Natural killer cell (primary cell): ENCODE measurements around the gene IFITM2. TPM values are rescaled to one million over a fixed set of nuclear protein-coding genes. Genes with fewer than 3 reads are reported as not detected.

Source experiments
- ATAC-seq, 3 donors: fragments of 150-1000 bp in 2 of 3; fragments of 200-7000 bp in 1 of 3; cut with Tn5 transposase; 1 replicate in 1 of 3; 2 replicates in 2 of 3; pipeline ENCODE4 v1.10.0; 2021; ENCODE audit warnings: mild to moderate bottlenecking in 2 of 3, moderate library complexity in 2 of 3
- DNase-seq, 2 donors: peaks; one replicate each; pipeline versions ENCODE4 v3.0.0 to v3.0.0-alpha.2; 2013 to 2021; ENCODE audit warnings: mixed read lengths in 1 of 2
- H3K27ac ChIP-seq: one replicate; pipeline ENCODE4 v1.5.1; 2013; ENCODE audit warnings: mild to moderate bottlenecking, low read length
- H3K27me3 ChIP-seq: one replicate; pipeline ENCODE4 v1.6.1; 2013; ENCODE audit warnings: low read length; ENCODE audit not compliant: control insufficient read depth, insufficient read depth
- H3K36me3 ChIP-seq: one replicate; pipeline ENCODE4 v1.6.1; 2013; ENCODE audit warnings: low read length; ENCODE audit not compliant: control insufficient read depth, insufficient read depth
- H3K4me1 ChIP-seq: one replicate; pipeline ENCODE4 v1.6.1; 2013; ENCODE audit warnings: low read length; ENCODE audit not compliant: control insufficient read depth, insufficient read depth
- H3K4me3 ChIP-seq: one replicate; pipeline ENCODE4 v1.5.1; 2013; ENCODE audit warnings: low read length
- H3K9me3 ChIP-seq: one replicate; pipeline ENCODE4 v1.6.1; 2013; ENCODE audit warnings: low read length; ENCODE audit not compliant: control insufficient read depth, insufficient read depth
- H3K27ac Mint-ChIP-seq, 2 donors: one replicate each; pipeline ENCODE4 v1.8.0; 2022; ENCODE audit warnings: mild to moderate bottlenecking in 2 of 2, mixed read lengths in 2 of 2, moderate library complexity in 1 of 2
- H3K27me3 Mint-ChIP-seq, 2 donors: one replicate each; pipeline ENCODE4 v1.8.0; 2022; ENCODE audit warnings: low read depth in 2 of 2, mixed read lengths in 2 of 2
- H3K36me3 Mint-ChIP-seq: one replicate; pipeline ENCODE4 v1.8.0; 2022; ENCODE audit warnings: mixed read lengths
- H3K4me1 Mint-ChIP-seq, 2 donors: one replicate each; pipeline ENCODE4 v1.8.0; 2022; ENCODE audit warnings: mixed read lengths in 2 of 2
- H3K4me3 Mint-ChIP-seq: one replicate; pipeline ENCODE4 v1.8.0; 2022; ENCODE audit warnings: mild to moderate bottlenecking, moderate library complexity, mixed read lengths
- H3K9me3 Mint-ChIP-seq, 2 donors: one replicate each; pipeline ENCODE4 v1.8.0; 2022; ENCODE audit warnings: mixed read lengths in 2 of 2
- CTCF ChIP-seq: fragments of 200-600 bp; IDR thresholded peaks from one replicate; pipeline ENCODE4 v1.8.0; 2022; ENCODE audit warnings: antibody characterized with exemption
- WGBS: methylation state at CpG from one replicate; pipeline ENCODE4 v1.1.7; 2013; ENCODE audit warnings: missing lambda C conversion rate; ENCODE audit not compliant: insufficient coverage; 5-methylcytosine and 5-hydroxymethylcytosine counted together
- intact Hi-C: fragments of 100-400 bp; cut with micrococcal nuclease; formaldehyde crosslinking; loops from one replicate; pipeline ENCODE4 v1.14.2; 2022
- total RNA-seq, 4 donors: library from RNA; stranded (reverse); fragments of 120-200 nt in 1 of 4; gene quantifications; one replicate each; pipeline versions ENCODE4 v1.2.3 to v1.2.4, GENCODE V29; 2013 to 2022

The IFITM2 gene
- total RNA-seq, 3 donors from 2014 or later (not counting 1 experiment from before 2014, with no cell fraction given) = 1,080 to 1,421 (median 1,273) TPM

GRCh38 chr11:293271-293851 is 14.3 kb upstream of the IFITM2 start:
- no peak overlapping the region for H3K27ac ChIP-seq
- TF ChIP-seq CTCF = no peak
- Mint-ChIP-seq H3K27me3 (no peaks in the 10 kb centered on the region), H3K9me3 (no peaks in the 10 kb centered on the region), H3K27ac (no peak overlapping the region), H3K4me1 (peaks cover 26 to 37% of the 10 kb centered on the region in 2 donors), H3K4me3 (no peak overlapping the region), H3K36me3 (no peaks in the 10 kb centered on the region)
- DNase-seq = no peak
- ATAC-seq = no peak
- H3K9me3 ChIP-seq = no peaks in the 10 kb centered on the region
- peaks cover 60% of the 10 kb centered on the region for H3K4me1 ChIP-seq
- intact Hi-C loops = no loop called here
- 98% methylated on average over 16 of the region's 18 CpGs for WGBS
- no peak overlapping the region for H3K4me3 ChIP-seq
- peaks cover 27% of the 10 kb centered on the region for H3K36me3 ChIP-seq
- H3K27me3 ChIP-seq = no peaks in the 10 kb centered on the region

GRCh38 chr11:293852-294661 is 13.6 kb upstream of the IFITM2 start:
- H3K4me3 ChIP-seq = no peak overlapping the region
- H3K27me3 Mint-ChIP-seq = no peaks in the 10 kb centered on the region
- peaks cover 27% of the 10 kb centered on the region for H3K36me3 ChIP-seq
- no peak overlapping the region for H3K27ac ChIP-seq
- no peaks in the 10 kb centered on the region for H3K9me3 Mint-ChIP-seq
- H3K4me1 ChIP-seq = peaks cover 65% of the 10 kb centered on the region
- no peak overlapping the region for H3K27ac Mint-ChIP-seq
- no peaks in the 10 kb centered on the region for H3K36me3 Mint-ChIP-seq
- H3K9me3 ChIP-seq = no peaks in the 10 kb centered on the region
- intact Hi-C loops = no loop called here
- no peak for TF ChIP-seq CTCF
- DNase-seq = no peak
- WGBS = 94% methylated on average over 27 of the region's 27 CpGs
- peaks cover 26 to 37% of the 10 kb centered on the region in 2 donors for H3K4me1 Mint-ChIP-seq
- no peaks in the 10 kb centered on the region for H3K27me3 ChIP-seq
- no peak for ATAC-seq
- no peak overlapping the region for H3K4me3 Mint-ChIP-seq

GRCh38 chr11:294780-295179 is 12.8 kb upstream of the IFITM2 start:
- H3K36me3 Mint-ChIP-seq = no peaks in the 10 kb centered on the region
- DNase-seq (no peak), ATAC-seq (no peak)
- no peaks in the 10 kb centered on the region for H3K9me3 Mint-ChIP-seq
- H3K4me3 ChIP-seq = no peak overlapping the region
- no peaks in the 10 kb centered on the region for H3K27me3 Mint-ChIP-seq
- H3K27ac ChIP-seq = no peak overlapping the region
- H3K4me1 ChIP-seq = peaks cover 67% of the 10 kb centered on the region
- no peak overlapping the region for H3K27ac Mint-ChIP-seq
- WGBS = 90% methylated on average over 16 of the region's 16 CpGs
- H3K4me3 Mint-ChIP-seq = no peak overlapping the region
- intact Hi-C loops = no loop called here
- TF ChIP-seq CTCF = no peak
- H3K4me1 Mint-ChIP-seq = peaks cover 25 to 32% of the 10 kb centered on the region in 2 donors
- H3K9me3 ChIP-seq = no peaks in the 10 kb centered on the region
- no peaks in the 10 kb centered on the region for H3K27me3 ChIP-seq
- H3K36me3 ChIP-seq = peaks cover 27% of the 10 kb centered on the region
